BLaER1 treated with 17β-estradiol and CSF1 and Interleukin-3, amounts not matched to agents 10 nM and 100 nM (cell line): ENCODE results near the gene SF1.

Experiments used
- H3K27ac ChIP-seq, 11 experiments: shearing (Covaris generic); formaldehyde crosslinking; 2 replicates each; pipeline ENCODE4 v1.8.1; 2022
- H3K27me3 ChIP-seq, 11 experiments: shearing (Covaris generic); formaldehyde crosslinking; 2 replicates each; pipeline ENCODE4 v1.8.1; 2022
- H3K36me3 ChIP-seq, 11 experiments: shearing (Covaris generic); formaldehyde crosslinking; 2 replicates each; pipeline ENCODE4 v1.8.1; 2022
- H3K4me1 ChIP-seq, 10 experiments: shearing (Covaris generic); formaldehyde crosslinking; 2 replicates each; pipeline ENCODE4 v1.8.1; 2022
- H3K4me2 ChIP-seq, 11 experiments: shearing (Covaris generic); formaldehyde crosslinking; 2 replicates each; pipeline ENCODE4 v1.8.1; 2022
- H3K4me3 ChIP-seq, 10 experiments: shearing (Covaris generic); formaldehyde crosslinking; 2 replicates each; pipeline ENCODE4 v1.8.1; 2022
- H3K9ac ChIP-seq, 11 experiments: shearing (Covaris generic); formaldehyde crosslinking; 2 replicates each; pipeline ENCODE4 v1.8.1; 2022
- H3K9me3 ChIP-seq, 11 experiments: shearing (Covaris generic); formaldehyde crosslinking; replicated peaks in 1 of 11; 2 replicates each; pipeline ENCODE4 v1.8.1; 2022
- H4K20me1 ChIP-seq, 11 experiments: shearing (Covaris generic); formaldehyde crosslinking; 2 replicates each; pipeline ENCODE4 v1.8.1; 2022
- Cebpa-rat ChIP-seq, 11 experiments: shearing (Covaris generic); IDR thresholded peaks; 2 replicates each; pipeline ENCODE4 v1.8.1; 2022

The SF1 gene

GRCh38 chr11:64719406-64719805 lies 58.9 kb downstream of the SF1 start:
- Histone ChIP-seq H3K4me3 (no peak overlapping the region), H3K27me3 (peaks cover 36 to 50% (median 42%) of the 10 kb centered on the region in 11 experiments), H3K9ac (no peak overlapping the region), H3K9me3 (no peaks in the 10 kb centered on the region), H4K20me1 (peaks cover 0 to 23% (median 8%) of the 10 kb centered on the region in 11 experiments; a peak in 12 of 22 replicates), H3K4me1 (peaks cover 14 to 55% (median 42%) of the 10 kb centered on the region in 10 experiments), H3K4me2 (no peak overlapping the region), H3K27ac (no peak overlapping the region), H3K36me3 (no peaks in the 10 kb centered on the region)
- TF ChIP-seq Cebpa-rat (IDR thresholded peaks at IDR 0.05): no peak

- peaks cover 0 to 23% (median 6%) of the 10 kb centered on the region in 11 experiments; a peak in 8 of 22 replicates for H4K20me1 ChIP-seq
- no peaks in the 10 kb centered on the region for H3K36me3 ChIP-seq
- H3K4me2 ChIP-seq: no peak overlapping the region
- H3K9ac ChIP-seq: no peak overlapping the region
- H3K9me3 ChIP-seq: no peaks in the 10 kb centered on the region
- no peak for TF ChIP-seq Cebpa-rat (IDR thresholded peaks at IDR 0.05)
- peaks cover 11 to 51% (median 35%) of the 10 kb centered on the region in 10 experiments for H3K4me1 ChIP-seq
- no peak overlapping the region for H3K27ac ChIP-seq
- H3K4me3 ChIP-seq: no peak overlapping the region
- H3K27me3 ChIP-seq: peaks cover 42 to 56% (median 49%) of the 10 kb centered on the region in 11 experiments
Observed at GRCh38 chr11:64718780-64719124, 59.6 kb downstream of the SF1 start.

- Histone ChIP-seq H4K20me1 (peaks cover 0 to 26% (median 4%) of the 10 kb centered on the region in 11 experiments; a peak in 6 of 22 replicates), H3K9me3 (no peaks in the 10 kb centered on the region), H3K9ac (no peak overlapping the region), H3K36me3 (no peaks in the 10 kb centered on the region), H3K4me3 (no peak overlapping the region), H3K4me2 (0 out of 22 replicates have a peak overlapping the region, but pooled peaks of 1 of the 11 experiments have one; percentile 1), H3K4me1 (peaks cover 10 to 50% (median 33%) of the 10 kb centered on the region in 10 experiments), H3K27ac (no peak overlapping the region), H3K27me3 (peaks cover 47 to 61% (median 54%) of the 10 kb centered on the region in 11 experiments)
- no peak for TF ChIP-seq Cebpa-rat (IDR thresholded peaks at IDR 0.05)
Observed at GRCh38 chr11:64718084-64718779, 60.1 kb downstream of the SF1 start.

GRCh38 chr11:64717268-64717578 lies 61.1 kb downstream of the SF1 start:
- H3K9ac ChIP-seq: 0 out of 22 replicates have a peak overlapping the region, but pooled peaks of 1 of the 11 experiments have one; percentile 8
- H3K4me1 ChIP-seq: peaks cover 12 to 52% (median 37%) of the 10 kb centered on the region in 10 experiments
- H3K4me2 ChIP-seq: peak overlapping the region in 10 of 11 experiments; percentile 46 to 96 (median 86); a peak in 19 of 22 replicates
- peaks cover 53 to 68% (median 59%) of the 10 kb centered on the region in 11 experiments for H3K27me3 ChIP-seq
- no peak for TF ChIP-seq Cebpa-rat (IDR thresholded peaks at IDR 0.05)
- H4K20me1 ChIP-seq: peaks cover 0 to 33% (median 4%) of the 10 kb centered on the region in 11 experiments; a peak in 6 of 22 replicates
- H3K27ac ChIP-seq: no peak overlapping the region
- H3K36me3 ChIP-seq: no peaks in the 10 kb centered on the region
- H3K4me3 ChIP-seq: no peak overlapping the region
- H3K9me3 ChIP-seq: no peaks in the 10 kb centered on the region

- no peaks in the 10 kb centered on the region for H3K9me3 ChIP-seq
- H3K9ac ChIP-seq: peak overlapping the region in 9 of 11 experiments; percentile 14 to 58 (median 33); a peak in 8 of 22 replicates
- TF ChIP-seq Cebpa-rat (IDR thresholded peaks at IDR 0.05): no peak
- peaks cover 12 to 49% (median 38%) of the 10 kb centered on the region in 10 experiments for H3K4me1 ChIP-seq
- H3K27me3 ChIP-seq: peaks cover 53 to 68% (median 59%) of the 10 kb centered on the region in 11 experiments
- H4K20me1 ChIP-seq: peaks cover 0 to 33% (median 1%) of the 10 kb centered on the region in 11 experiments; a peak in 7 of 22 replicates
- H3K4me3 ChIP-seq: peak overlapping the region in 4 of 10 experiments; percentile 7 to 39 (median 32); a peak in 2 of 20 replicates
- H3K27ac ChIP-seq: peak overlapping the region in 1 of 11 experiments; percentile 21; a peak in 1 of 22 replicates
- no peaks in the 10 kb centered on the region for H3K36me3 ChIP-seq
- H3K4me2 ChIP-seq: peak overlapping the region; percentile 46 to 96 (median 84)
Observed at GRCh38 chr11:64716473-64717267, 61.7 kb downstream of the SF1 start.

GRCh38 chr11:64715756-64716472 lies 62.4 kb downstream of the SF1 start:
- Histone ChIP-seq H3K27ac (peak overlapping the region in 1 of 11 experiments; percentile 21; a peak in 1 of 22 replicates), H3K9me3 (no peaks in the 10 kb centered on the region), H3K9ac (peak overlapping the region in 8 of 11 experiments; percentile 14 to 58 (median 28); a peak in 6 of 22 replicates), H3K4me1 (peaks cover 15 to 56% (median 44%) of the 10 kb centered on the region in 10 experiments), H3K36me3 (no peaks in the 10 kb centered on the region), H3K27me3 (peaks cover 53 to 68% (median 59%) of the 10 kb centered on the region in 11 experiments), H3K4me3 (peak overlapping the region in 4 of 10 experiments; percentile 7 to 39 (median 32); a peak in 2 of 20 replicates), H3K4me2 (peak overlapping the region; percentile 46 to 96 (median 84)), H4K20me1 (peaks cover 0 to 33% (median 0%) of the 10 kb centered on the region in 11 experiments; a peak in 7 of 22 replicates)
- no peak for TF ChIP-seq Cebpa-rat (IDR thresholded peaks at IDR 0.05)

GRCh38 chr11:64715110-64715509 lies 63.2 kb downstream of the SF1 start:
- H3K27me3 ChIP-seq: peaks cover 54 to 68% (median 59%) of the 10 kb centered on the region in 11 experiments
- no peaks in the 10 kb centered on the region for H3K36me3 ChIP-seq
- no peaks in the 10 kb centered on the region for H3K9me3 ChIP-seq
- H3K4me2 ChIP-seq: peak overlapping the region in 8 of 11 experiments; percentile 72 to 96 (median 88); a peak in 16 of 22 replicates
- H4K20me1 ChIP-seq: peaks cover 0 to 33% (median 0%) of the 10 kb centered on the region in 11 experiments; a peak in 7 of 22 replicates
- no peak overlapping the region for H3K27ac ChIP-seq
- H3K4me1 ChIP-seq: peaks cover 23 to 64% (median 50%) of the 10 kb centered on the region in 10 experiments
- no peak overlapping the region for H3K9ac ChIP-seq
- no peak for TF ChIP-seq Cebpa-rat (IDR thresholded peaks at IDR 0.05)
- H3K4me3 ChIP-seq: no peak overlapping the region

GRCh38 chr11:64714666-64715065 lies 63.7 kb downstream of the SF1 start:
- no peaks in the 10 kb centered on the region for H3K9me3 ChIP-seq
- H3K27me3 ChIP-seq: peaks cover 56 to 68% (median 61%) of the 10 kb centered on the region in 11 experiments
- H3K4me3 ChIP-seq: no peak overlapping the region
- no peak for TF ChIP-seq Cebpa-rat (IDR thresholded peaks at IDR 0.05)
- H4K20me1 ChIP-seq: peaks cover 0 to 33% (median 0%) of the 10 kb centered on the region in 11 experiments; a peak in 7 of 22 replicates
- H3K36me3 ChIP-seq: no peaks in the 10 kb centered on the region
- no peak overlapping the region for H3K27ac ChIP-seq
- peak overlapping the region in 4 of 11 experiments; percentile 72 to 93 (median 89); a peak in 5 of 22 replicates for H3K4me2 ChIP-seq
- no peak overlapping the region for H3K9ac ChIP-seq
- peaks cover 23 to 69% (median 52%) of the 10 kb centered on the region in 10 experiments for H3K4me1 ChIP-seq
